Erythroblast (primary cell): ENCODE measurements around the gene STX8.

Experiments used
- GATA1 ChIP-seq: IDR thresholded peaks from 2 replicates; pipeline ENCODE4 v1.6.1; 2011; ENCODE audit warnings: low read depth, mild to moderate bottlenecking, control low read depth, low read length, moderate library complexity
- POLR2A ChIP-seq: IDR thresholded peaks from 2 replicates; pipeline ENCODE4 v1.6.1; 2011; ENCODE audit warnings: mild to moderate bottlenecking, low read length

DNA sequence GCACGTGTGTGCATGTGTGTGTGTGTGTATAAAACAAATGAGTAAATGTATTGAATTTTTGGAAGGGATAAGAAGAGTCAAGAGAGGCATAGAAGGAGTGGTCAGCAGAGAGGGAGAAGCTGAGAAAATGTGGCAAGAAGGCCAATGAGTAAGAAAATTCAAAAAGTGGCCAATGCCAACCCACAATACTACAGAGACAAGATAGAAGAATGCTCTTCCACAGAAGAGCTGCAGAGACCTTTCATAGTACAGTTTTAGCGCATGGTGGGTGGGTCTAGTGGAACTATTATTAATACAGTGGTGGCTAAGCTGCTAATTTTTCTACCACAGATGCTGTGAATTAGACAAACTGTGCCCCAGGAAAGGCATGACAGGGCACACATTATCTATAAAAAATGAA, 320.8 kb downstream of the STX8 start:
- TF ChIP-seq POLR2A = no peak
- TF ChIP-seq GATA1 = no peak
